SK-N-MC (cell line): ENCODE measurements around the gene LAPTM5.

Experiments
- EZH2 ChIP-seq: fragments of 200-600 bp; sonication (generic); IDR thresholded peaks from one replicate; pipeline ENCODE4 v1.6.1; 2017; ENCODE audit warnings: antibody characterized with exemption
- POLR2AphosphoS5 ChIP-seq: IDR thresholded peaks from 2 replicates; pipeline ENCODE4 v1.6.1; 2012; ENCODE audit warnings: mild to moderate bottlenecking, low read depth, low read length, borderline replicate concordance

DNA sequence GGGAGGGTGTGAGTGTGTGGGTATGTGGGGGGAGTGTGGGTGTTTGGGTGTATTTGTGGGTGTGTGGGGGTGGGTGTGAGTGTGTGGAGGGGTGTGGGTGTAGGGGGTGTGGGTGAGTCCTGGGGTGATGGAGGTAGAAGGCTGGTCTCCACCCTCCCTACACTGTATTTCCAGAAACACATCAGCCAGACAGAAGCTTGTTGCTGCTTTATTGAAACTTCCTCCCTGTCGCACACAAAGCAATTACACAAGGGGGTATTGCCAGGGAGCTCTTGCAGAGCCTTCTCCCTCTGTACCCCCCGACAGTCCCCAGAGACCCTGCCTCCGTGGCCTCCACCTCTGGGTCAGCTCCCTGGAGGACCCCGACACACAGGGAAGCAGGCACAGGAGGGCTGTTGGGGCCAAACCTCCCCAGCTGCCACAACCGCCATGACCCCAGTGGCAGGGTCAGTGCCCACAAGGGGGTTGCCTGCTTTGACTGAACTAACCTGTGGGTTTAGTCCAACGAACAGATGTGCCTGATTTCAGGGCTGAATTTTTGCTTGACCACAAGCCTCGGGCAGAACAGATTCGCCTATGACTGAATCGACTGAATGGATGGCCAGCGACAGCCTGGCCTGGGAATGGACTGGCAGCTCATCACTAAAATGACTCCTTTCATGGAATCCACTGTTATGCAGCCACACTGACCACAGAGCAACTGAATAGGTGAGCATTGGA is 25.1 kb downstream of the LAPTM5 start:
- TF ChIP-seq POLR2AphosphoS5 (no peak), EZH2 (no peak)
